Measurements from ENCODE around the gene MRGPRX4.
"Not testable (repeated sequence)": the region's sequence is repeated elsewhere in the genome, so short reads cannot be mapped to it uniquely, and the experiment has no call there.

MRGPRX4 gene

GRCh38 chr11:18171377-18172000, 1.1 kb upstream of the MRGPRX4 start:
- Histone ChIP-seq H3K4me1 (ENCODE audit: control insufficient read depth, insufficient read depth, low read length) (no peaks in the 10 kb centered on the region), H3K9ac (ENCODE audit: low read depth, low read length) (no peak overlapping the region), H3K27ac (ENCODE audit: low read depth, low read length) (no peak overlapping the region), H3K27me3 (ENCODE audit: control insufficient read depth, insufficient read depth, low read length) (no peaks in the 10 kb centered on the region), H3K4me3 (ENCODE audit: low read depth, low read length) (no peak overlapping the region), H3K9me3 (ENCODE audit: control insufficient read depth, insufficient read depth, low read length) (no peaks in the 10 kb centered on the region), H3K36me3 (ENCODE audit: control insufficient read depth, insufficient read depth, low read length) (no peaks in the 10 kb centered on the region)

GRCh38 chr11:18173225-18173866, 709 bp downstream of the MRGPRX4 start:
- Histone ChIP-seq H3K4me3 (ENCODE audit: low read depth, low read length) (no peak overlapping the region), H3K9ac (ENCODE audit: low read depth, low read length) (no peak overlapping the region), H3K4me1 (ENCODE audit: control insufficient read depth, insufficient read depth, low read length) (no peaks in the 10 kb centered on the region), H3K27ac (ENCODE audit: low read depth, low read length) (no peak overlapping the region), H3K36me3 (ENCODE audit: control insufficient read depth, insufficient read depth, low read length) (no peaks in the 10 kb centered on the region), H3K27me3 (ENCODE audit: control insufficient read depth, insufficient read depth, low read length) (no peaks in the 10 kb centered on the region), H3K9me3 (ENCODE audit: control insufficient read depth, insufficient read depth, low read length) (no peaks in the 10 kb centered on the region)

- no peaks in the 10 kb centered on the region for H3K9me3 ChIP-seq (ENCODE audit: control insufficient read depth, insufficient read depth, low read length)
- no peak overlapping the region for H3K9ac ChIP-seq (ENCODE audit: low read depth, low read length)
- H3K36me3 ChIP-seq (ENCODE audit: control insufficient read depth, insufficient read depth, low read length) = no peaks in the 10 kb centered on the region
- H3K4me3 ChIP-seq (ENCODE audit: low read depth, low read length) = no peak overlapping the region
- H3K27ac ChIP-seq (ENCODE audit: low read depth, low read length) = no peak overlapping the region
- no peaks in the 10 kb centered on the region for H3K27me3 ChIP-seq (ENCODE audit: control insufficient read depth, insufficient read depth, low read length)
- H3K4me1 ChIP-seq (ENCODE audit: control insufficient read depth, insufficient read depth, low read length) = peaks cover 3% of the 10 kb centered on the region; the same call in 1 of the 2 replicates
Observed at GRCh38 chr11:18188796-18189195, 16.2 kb downstream of the MRGPRX4 start.

GRCh38 chr11:18189476-18190245, 17.0 kb downstream of the MRGPRX4 start:
- H3K27me3 ChIP-seq (ENCODE audit: control insufficient read depth, insufficient read depth, low read length); H3K36me3 ChIP-seq (ENCODE audit: control insufficient read depth, insufficient read depth, low read length): not testable (repeated sequence)

GRCh38 chr11:18191376-18191775, 18.7 kb downstream of the MRGPRX4 start:
- H3K4me1 ChIP-seq (ENCODE audit: control insufficient read depth, insufficient read depth, low read length) = peaks cover 3% of the 10 kb centered on the region; the same call in 1 of the 2 replicates
- no peaks in the 10 kb centered on the region for H3K36me3 ChIP-seq (ENCODE audit: control insufficient read depth, insufficient read depth, low read length)

More at GRCh38 chr11:18189476-18190245, 17.0 kb downstream of the MRGPRX4 start:
- not testable (repeated sequence) for H3K27ac ChIP-seq (ENCODE audit: low read depth, low read length); H3K4me1 ChIP-seq (ENCODE audit: control insufficient read depth, insufficient read depth, low read length); H3K9ac ChIP-seq (ENCODE audit: low read depth, low read length); H3K4me3 ChIP-seq (ENCODE audit: low read depth, low read length); H3K9me3 ChIP-seq (ENCODE audit: control insufficient read depth, insufficient read depth, low read length)

GRCh38 chr11:18193010-18193409, 20.4 kb downstream of the MRGPRX4 start:
- no peaks in the 10 kb centered on the region for H3K36me3 ChIP-seq (ENCODE audit: control insufficient read depth, insufficient read depth, low read length)
- no peak overlapping the region for H3K9ac ChIP-seq (ENCODE audit: low read depth, low read length)
- peaks cover 3% of the 10 kb centered on the region; the same call in 1 of the 2 replicates for H3K4me1 ChIP-seq (ENCODE audit: control insufficient read depth, insufficient read depth, low read length)
- H3K27ac ChIP-seq (ENCODE audit: low read depth, low read length) = no peak overlapping the region
- no peaks in the 10 kb centered on the region for H3K27me3 ChIP-seq (ENCODE audit: control insufficient read depth, insufficient read depth, low read length)
- no peaks in the 10 kb centered on the region for H3K9me3 ChIP-seq (ENCODE audit: control insufficient read depth, insufficient read depth, low read length)
- no peak overlapping the region for H3K4me3 ChIP-seq (ENCODE audit: low read depth, low read length)

More at GRCh38 chr11:18191376-18191775, 18.7 kb downstream of the MRGPRX4 start:
- no peaks in the 10 kb centered on the region for H3K9me3 ChIP-seq (ENCODE audit: control insufficient read depth, insufficient read depth, low read length)
- H3K27me3 ChIP-seq (ENCODE audit: control insufficient read depth, insufficient read depth, low read length) = no peaks in the 10 kb centered on the region
- no peak overlapping the region for H3K27ac ChIP-seq (ENCODE audit: low read depth, low read length)
- no peak overlapping the region for H3K4me3 ChIP-seq (ENCODE audit: low read depth, low read length)
- H3K9ac ChIP-seq (ENCODE audit: low read depth, low read length) = no peak overlapping the region

GRCh38 chr11:18196532-18196931, 23.9 kb downstream of the MRGPRX4 start:
- H3K27ac ChIP-seq (ENCODE audit: low read depth, low read length) = no peak overlapping the region
- peaks cover 3% of the 10 kb centered on the region; the same call in 1 of the 2 replicates for H3K4me1 ChIP-seq (ENCODE audit: control insufficient read depth, insufficient read depth, low read length)

GRCh38 chr11:18197738-18198137, 25.1 kb downstream of the MRGPRX4 start:
- not testable (repeated sequence) for H3K4me3 ChIP-seq (ENCODE audit: low read depth, low read length); H3K4me1 ChIP-seq (ENCODE audit: control insufficient read depth, insufficient read depth, low read length); H3K9me3 ChIP-seq (ENCODE audit: control insufficient read depth, insufficient read depth, low read length); H3K27ac ChIP-seq (ENCODE audit: low read depth, low read length); H3K36me3 ChIP-seq (ENCODE audit: control insufficient read depth, insufficient read depth, low read length); H3K9ac ChIP-seq (ENCODE audit: low read depth, low read length); H3K27me3 ChIP-seq (ENCODE audit: control insufficient read depth, insufficient read depth, low read length)

More at GRCh38 chr11:18196532-18196931, 23.9 kb downstream of the MRGPRX4 start:
- Histone ChIP-seq H3K4me3 (ENCODE audit: low read depth, low read length) (no peak overlapping the region), H3K9ac (ENCODE audit: low read depth, low read length) (no peak overlapping the region), H3K9me3 (ENCODE audit: control insufficient read depth, insufficient read depth, low read length) (no peaks in the 10 kb centered on the region), H3K27me3 (ENCODE audit: control insufficient read depth, insufficient read depth, low read length) (no peaks in the 10 kb centered on the region), H3K36me3 (ENCODE audit: control insufficient read depth, insufficient read depth, low read length) (no peaks in the 10 kb centered on the region)

- Histone ChIP-seq H3K9ac (ENCODE audit: low read depth, low read length) (no peak overlapping the region), H3K36me3 (ENCODE audit: control insufficient read depth, insufficient read depth, low read length) (no peaks in the 10 kb centered on the region), H3K4me3 (ENCODE audit: low read depth, low read length) (0 out of 2 replicates have a peak overlapping the region, but pooled peaks have one; percentile 31), H3K9me3 (ENCODE audit: control insufficient read depth, insufficient read depth, low read length) (no peaks in the 10 kb centered on the region), H3K27ac (ENCODE audit: low read depth, low read length) (no peak overlapping the region), H3K27me3 (ENCODE audit: control insufficient read depth, insufficient read depth, low read length) (no peaks in the 10 kb centered on the region), H3K4me1 (ENCODE audit: control insufficient read depth, insufficient read depth, low read length) (no peaks in the 10 kb centered on the region)
Observed at GRCh38 chr11:18203723-18204122, 31.1 kb downstream of the MRGPRX4 start.

- Histone ChIP-seq H3K27ac (ENCODE audit: low read depth, low read length) (no peak overlapping the region), H3K27me3 (ENCODE audit: control insufficient read depth, insufficient read depth, low read length) (no peaks in the 10 kb centered on the region), H3K36me3 (ENCODE audit: control insufficient read depth, insufficient read depth, low read length) (no peaks in the 10 kb centered on the region), H3K4me1 (ENCODE audit: control insufficient read depth, insufficient read depth, low read length) (no peaks in the 10 kb centered on the region), H3K9me3 (ENCODE audit: control insufficient read depth, insufficient read depth, low read length) (no peaks in the 10 kb centered on the region), H3K9ac (ENCODE audit: low read depth, low read length) (no peak overlapping the region), H3K4me3 (ENCODE audit: low read depth, low read length) (no peak overlapping the region)
Observed at GRCh38 chr11:18204220-18204619, 31.6 kb downstream of the MRGPRX4 start.

- H3K27me3 ChIP-seq (ENCODE audit: control insufficient read depth, insufficient read depth, low read length) = no peaks in the 10 kb centered on the region
- H3K36me3 ChIP-seq (ENCODE audit: control insufficient read depth, insufficient read depth, low read length) = no peaks in the 10 kb centered on the region
- no peak overlapping the region for H3K27ac ChIP-seq (ENCODE audit: low read depth, low read length)
- H3K9ac ChIP-seq (ENCODE audit: low read depth, low read length) = no peak overlapping the region
- no peaks in the 10 kb centered on the region for H3K4me1 ChIP-seq (ENCODE audit: control insufficient read depth, insufficient read depth, low read length)
- H3K4me3 ChIP-seq (ENCODE audit: low read depth, low read length) = no peak overlapping the region
- no peaks in the 10 kb centered on the region for H3K9me3 ChIP-seq (ENCODE audit: control insufficient read depth, insufficient read depth, low read length)
Observed at GRCh38 chr11:18204771-18205170, 32.1 kb downstream of the MRGPRX4 start.
